WTC11 (cell line): ENCODE measurements around the gene FAM107A. TPM values are rescaled to one million over a fixed set of nuclear protein-coding genes. Genes with fewer than 3 reads are reported as not detected.

Experiments
- ATAC-seq: fragments of 200-7000 bp; cut with Tn5 transposase; 2 replicates; pipeline ENCODE4 v1.10.0; 2021; ENCODE audit warnings: mild to moderate bottlenecking, moderate library complexity
- CTCF ChIA-PET: fragments of 300-600 bp; sonication (Branson Sonifier 250); formaldehyde crosslinking; loops from one replicate; lab custom pipeline; 2021; ENCODE audit warnings: antibody characterized with exemption; lab: Charles Lee
- POLR2A ChIA-PET: fragments of 350-600 bp; sonication (Branson Sonifier 250); formaldehyde crosslinking; loops from one replicate; lab custom pipeline; 2021; ENCODE audit warnings: antibody characterized with exemption; lab: Charles Lee
- DNase-seq: peaks from one replicate; pipeline ENCODE4 v3.0.0; 2021; ENCODE audit warnings: low spot score
- H3K27ac Mint-ChIP-seq: 2 replicates; pipeline ENCODE4 v1.8.0; 2021; ENCODE audit warnings: mixed read lengths
- H3K27me3 Mint-ChIP-seq: 2 replicates; pipeline ENCODE4 v1.8.0; 2021; ENCODE audit warnings: low read depth, mild to moderate bottlenecking, moderate library complexity, mixed read lengths
- H3K36me3 Mint-ChIP-seq: 2 replicates; pipeline ENCODE4 v1.8.0; 2021; ENCODE audit warnings: mixed read lengths
- H3K4me1 Mint-ChIP-seq: 2 replicates; pipeline ENCODE4 v1.8.0; 2022; ENCODE audit warnings: mixed read lengths
- H3K4me3 Mint-ChIP-seq: 2 replicates; pipeline ENCODE4 v1.8.0; 2021; ENCODE audit warnings: mild to moderate bottlenecking, moderate library complexity, mixed read lengths
- H3K9me3 Mint-ChIP-seq: 2 replicates; pipeline ENCODE4 v1.8.0; 2021; ENCODE audit warnings: mixed read lengths
- ATF1 ChIP-seq: sonication (generic); formaldehyde crosslinking; IDR thresholded peaks from 2 replicates; pipeline ENCODE4 v1.8.1; 2023; ENCODE audit warnings: mild to moderate bottlenecking, moderate library complexity, missing genetic modification reagents
- ELF4 ChIP-seq: sonication (generic); formaldehyde crosslinking; IDR thresholded peaks from 2 replicates; pipeline ENCODE4 v1.8.1; 2022; ENCODE audit warnings: low read depth, mild to moderate bottlenecking, moderate library complexity, missing genetic modification reagents
- FOXJ3 ChIP-seq: sonication (generic); formaldehyde crosslinking; IDR thresholded peaks from 2 replicates; pipeline ENCODE4 v1.9.0; 2021; ENCODE audit warnings: missing genetic modification reagents, mild to moderate bottlenecking, borderline replicate concordance
- FOXK1 ChIP-seq: sonication (generic); formaldehyde crosslinking; IDR thresholded peaks from 2 replicates; pipeline ENCODE4 v1.8.0; 2022; ENCODE audit warnings: mild to moderate bottlenecking, moderate library complexity, missing genetic modification reagents
- GTF2I ChIP-seq: fragments of 250-450 bp; sonication (Bioruptor Pico); conservative IDR thresholded peaks from 2 replicates; pipeline ENCODE4 v1.4.0; 2021; ENCODE audit warnings: mild to moderate bottlenecking
- IRF2 ChIP-seq: sonication (generic); formaldehyde crosslinking; IDR thresholded peaks from 2 replicates; pipeline ENCODE4 v1.8.0; 2022; ENCODE audit warnings: low read depth, missing genetic modification reagents, borderline replicate concordance
- RELA ChIP-seq: sonication (generic); formaldehyde crosslinking; IDR thresholded peaks from 2 replicates; pipeline ENCODE4 v1.8.1; 2022; ENCODE audit warnings: missing genetic modification reagents, mild to moderate bottlenecking, borderline replicate concordance
- TP53 ChIP-seq: sonication (generic); formaldehyde crosslinking; IDR thresholded peaks from 2 replicates; pipeline ENCODE4 v1.8.1; 2023; ENCODE audit warnings: mild to moderate bottlenecking, missing genetic modification reagents
- ZNF121 ChIP-seq: sonication (generic); formaldehyde crosslinking; IDR thresholded peaks from 2 replicates; pipeline ENCODE4 v1.8.0; 2023; ENCODE audit warnings: missing genetic modification reagents
- ZNF263 ChIP-seq: sonication (generic); formaldehyde crosslinking; IDR thresholded peaks from 2 replicates; pipeline ENCODE4 v1.8.1; 2022; ENCODE audit warnings: low read depth, mild to moderate bottlenecking, moderate library complexity, missing genetic modification reagents
- ZNF317 ChIP-seq: sonication (generic); formaldehyde crosslinking; IDR thresholded peaks from 2 replicates; pipeline ENCODE4 v1.8.1; 2023; ENCODE audit warnings: low read depth, mild to moderate bottlenecking, moderate library complexity, missing genetic modification reagents, borderline replicate concordance
- ZNF671 ChIP-seq: fragments of 250-450 bp; sonication (Bioruptor Pico); IDR thresholded peaks from 2 replicates; pipeline ENCODE4 v1.8.0; 2021; ENCODE audit warnings: mild to moderate bottlenecking
- total RNA-seq: library from RNA; stranded (reverse); gene quantifications from 3 replicates; pipeline ENCODE4 v1.2.3, GENCODE V29; 2021
- TF ChIP-seq, protein P1 (sequence below): fragments of 200-600 bp; IDR thresholded peaks from 2 replicates; pipeline ENCODE4 v1.8.0; 2022; ENCODE audit warnings: antibody characterized with exemption
- TF ChIP-seq, protein P2 (sequence below): sonication (generic); formaldehyde crosslinking; IDR thresholded peaks from 2 replicates; pipeline ENCODE4 v1.8.1; 2023; ENCODE audit warnings: mild to moderate bottlenecking, moderate library complexity, missing genetic modification reagents
- TF ChIP-seq, protein P3 (sequence below): fragments of 250-450 bp; sonication (Bioruptor Pico); IDR thresholded peaks from 2 replicates; pipeline ENCODE4 v1.9.0; 2021; ENCODE audit warnings: mild to moderate bottlenecking, borderline replicate concordance
- TF ChIP-seq, protein P4 (sequence below): sonication (generic); formaldehyde crosslinking; conservative IDR thresholded peaks from 2 replicates; pipeline ENCODE4 v1.8.1; 2022; ENCODE audit warnings: mild to moderate bottlenecking, missing genetic modification reagents
- TF ChIP-seq, protein P5 (sequence below): sonication (generic); formaldehyde crosslinking; IDR thresholded peaks from 2 replicates; pipeline ENCODE4 v1.8.0; 2022; ENCODE audit warnings: mild to moderate bottlenecking, missing genetic modification reagents
- TF ChIP-seq, protein P6 (sequence below): sonication (generic); formaldehyde crosslinking; IDR thresholded peaks from 2 replicates; pipeline ENCODE4 v1.8.0; 2023; ENCODE audit warnings: missing genetic modification reagents, mild to moderate bottlenecking, borderline replicate concordance

FAM107A gene
- total RNA-seq, 1 experiment from 2014 or later = 0.31 TPM

DNA sequence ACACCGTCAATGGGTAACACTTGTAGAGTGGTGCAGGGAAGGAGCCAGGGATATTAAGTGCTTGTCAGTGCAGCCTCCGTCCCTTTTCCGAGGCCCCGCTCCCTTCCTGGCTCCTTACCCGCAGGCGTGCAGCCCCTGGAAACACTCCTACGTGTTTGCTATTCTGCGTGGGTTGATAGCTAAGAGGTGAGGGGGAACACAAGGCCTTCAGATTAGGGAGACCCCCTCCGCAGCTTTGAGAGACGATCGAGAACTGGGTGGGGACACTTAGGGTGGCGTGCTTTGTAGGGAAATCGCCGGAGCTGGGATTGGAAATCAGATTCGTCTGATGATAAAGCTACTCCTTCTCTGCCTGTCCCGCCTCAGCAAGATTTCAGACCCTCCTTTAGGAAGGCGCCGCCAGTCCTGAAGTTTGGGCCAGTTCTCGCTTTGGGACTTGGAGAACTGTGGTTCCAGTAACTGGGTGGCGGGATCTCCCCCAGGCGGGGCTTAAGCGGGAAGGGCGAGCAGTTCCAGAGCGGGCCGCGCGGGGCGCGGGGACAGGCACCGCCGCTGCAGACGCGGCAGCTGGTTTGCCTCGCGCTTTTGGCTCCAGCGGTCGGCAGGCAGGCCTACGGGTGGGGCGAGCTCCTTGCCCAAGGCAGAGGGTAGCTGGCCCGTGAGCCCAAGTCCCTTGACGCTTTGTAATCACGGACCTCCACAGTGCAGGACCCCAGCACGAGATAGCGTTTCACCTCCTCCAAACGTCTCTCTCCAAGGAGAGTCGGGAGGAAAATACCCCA lies 8.0 kb upstream of the FAM107A start:
- ATAC-seq (peak; percentile 82), DNase-seq (peak; percentile 90)
- peaks cover 40% of the 10 kb centered on the region for H3K4me1 Mint-ChIP-seq
- POLR2A ChIA-PET = interaction anchor here (1.0 to 1.2 kb wide), 2 partner anchors 19 to 24 kb away, joined by 4 to 5 read pairs; no protein-coding TSS in a partner anchor
- H3K27ac Mint-ChIP-seq = no peak overlapping the region
- CTCF ChIA-PET = interaction anchor here (0.9 to 3.2 kb wide), 16 partner anchors 8 to 279 kb away, joined by 3 to 27 read pairs (median 6); partner anchors contain the start of genes FAM107A, HTD2 and RPP14
- peak overlapping the region; percentile 63 for H3K4me3 Mint-ChIP-seq
- H3K9me3 Mint-ChIP-seq = no peaks in the 10 kb centered on the region
- TF ChIP-seq, protein P1, sequence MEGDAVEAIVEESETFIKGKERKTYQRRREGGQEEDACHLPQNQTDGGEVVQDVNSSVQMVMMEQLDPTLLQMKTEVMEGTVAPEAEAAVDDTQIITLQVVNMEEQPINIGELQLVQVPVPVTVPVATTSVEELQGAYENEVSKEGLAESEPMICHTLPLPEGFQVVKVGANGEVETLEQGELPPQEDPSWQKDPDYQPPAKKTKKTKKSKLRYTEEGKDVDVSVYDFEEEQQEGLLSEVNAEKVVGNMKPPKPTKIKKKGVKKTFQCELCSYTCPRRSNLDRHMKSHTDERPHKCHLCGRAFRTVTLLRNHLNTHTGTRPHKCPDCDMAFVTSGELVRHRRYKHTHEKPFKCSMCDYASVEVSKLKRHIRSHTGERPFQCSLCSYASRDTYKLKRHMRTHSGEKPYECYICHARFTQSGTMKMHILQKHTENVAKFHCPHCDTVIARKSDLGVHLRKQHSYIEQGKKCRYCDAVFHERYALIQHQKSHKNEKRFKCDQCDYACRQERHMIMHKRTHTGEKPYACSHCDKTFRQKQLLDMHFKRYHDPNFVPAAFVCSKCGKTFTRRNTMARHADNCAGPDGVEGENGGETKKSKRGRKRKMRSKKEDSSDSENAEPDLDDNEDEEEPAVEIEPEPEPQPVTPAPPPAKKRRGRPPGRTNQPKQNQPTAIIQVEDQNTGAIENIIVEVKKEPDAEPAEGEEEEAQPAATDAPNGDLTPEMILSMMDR = peak; percentile 56
- no peak for TF ChIP-seq FOXJ3
- TF ChIP-seq ATF1 (CRISPR knock-in tag) = no peak
- TF ChIP-seq, protein P2, sequence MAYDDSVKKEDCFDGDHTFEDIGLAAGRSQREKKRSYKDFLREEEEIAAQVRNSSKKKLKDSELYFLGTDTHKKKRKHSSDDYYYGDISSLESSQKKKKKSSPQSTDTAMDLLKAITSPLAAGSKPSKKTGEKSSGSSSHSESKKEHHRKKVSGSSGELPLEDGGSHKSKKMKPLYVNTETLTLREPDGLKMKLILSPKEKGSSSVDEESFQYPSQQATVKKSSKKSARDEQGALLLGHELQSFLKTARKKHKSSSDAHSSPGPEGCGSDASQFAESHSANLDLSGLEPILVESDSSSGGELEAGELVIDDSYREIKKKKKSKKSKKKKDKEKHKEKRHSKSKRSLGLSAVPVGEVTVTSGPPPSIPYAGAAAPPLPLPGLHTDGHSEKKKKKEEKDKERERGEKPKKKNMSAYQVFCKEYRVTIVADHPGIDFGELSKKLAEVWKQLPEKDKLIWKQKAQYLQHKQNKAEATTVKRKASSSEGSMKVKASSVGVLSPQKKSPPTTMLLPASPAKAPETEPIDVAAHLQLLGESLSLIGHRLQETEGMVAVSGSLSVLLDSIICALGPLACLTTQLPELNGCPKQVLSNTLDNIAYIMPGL (CRISPR knock-in tag) = 0 out of 2 replicates have a peak, but pooled peaks have one; percentile 36
- no peak for TF ChIP-seq ZNF317 (CRISPR knock-in tag)
- TF ChIP-seq ZNF263 = no peak
- TF ChIP-seq ZNF671 (CRISPR knock-in tag) = no peak
- no peak for TF ChIP-seq IRF2 (CRISPR knock-in tag)
- TF ChIP-seq, protein P3, sequence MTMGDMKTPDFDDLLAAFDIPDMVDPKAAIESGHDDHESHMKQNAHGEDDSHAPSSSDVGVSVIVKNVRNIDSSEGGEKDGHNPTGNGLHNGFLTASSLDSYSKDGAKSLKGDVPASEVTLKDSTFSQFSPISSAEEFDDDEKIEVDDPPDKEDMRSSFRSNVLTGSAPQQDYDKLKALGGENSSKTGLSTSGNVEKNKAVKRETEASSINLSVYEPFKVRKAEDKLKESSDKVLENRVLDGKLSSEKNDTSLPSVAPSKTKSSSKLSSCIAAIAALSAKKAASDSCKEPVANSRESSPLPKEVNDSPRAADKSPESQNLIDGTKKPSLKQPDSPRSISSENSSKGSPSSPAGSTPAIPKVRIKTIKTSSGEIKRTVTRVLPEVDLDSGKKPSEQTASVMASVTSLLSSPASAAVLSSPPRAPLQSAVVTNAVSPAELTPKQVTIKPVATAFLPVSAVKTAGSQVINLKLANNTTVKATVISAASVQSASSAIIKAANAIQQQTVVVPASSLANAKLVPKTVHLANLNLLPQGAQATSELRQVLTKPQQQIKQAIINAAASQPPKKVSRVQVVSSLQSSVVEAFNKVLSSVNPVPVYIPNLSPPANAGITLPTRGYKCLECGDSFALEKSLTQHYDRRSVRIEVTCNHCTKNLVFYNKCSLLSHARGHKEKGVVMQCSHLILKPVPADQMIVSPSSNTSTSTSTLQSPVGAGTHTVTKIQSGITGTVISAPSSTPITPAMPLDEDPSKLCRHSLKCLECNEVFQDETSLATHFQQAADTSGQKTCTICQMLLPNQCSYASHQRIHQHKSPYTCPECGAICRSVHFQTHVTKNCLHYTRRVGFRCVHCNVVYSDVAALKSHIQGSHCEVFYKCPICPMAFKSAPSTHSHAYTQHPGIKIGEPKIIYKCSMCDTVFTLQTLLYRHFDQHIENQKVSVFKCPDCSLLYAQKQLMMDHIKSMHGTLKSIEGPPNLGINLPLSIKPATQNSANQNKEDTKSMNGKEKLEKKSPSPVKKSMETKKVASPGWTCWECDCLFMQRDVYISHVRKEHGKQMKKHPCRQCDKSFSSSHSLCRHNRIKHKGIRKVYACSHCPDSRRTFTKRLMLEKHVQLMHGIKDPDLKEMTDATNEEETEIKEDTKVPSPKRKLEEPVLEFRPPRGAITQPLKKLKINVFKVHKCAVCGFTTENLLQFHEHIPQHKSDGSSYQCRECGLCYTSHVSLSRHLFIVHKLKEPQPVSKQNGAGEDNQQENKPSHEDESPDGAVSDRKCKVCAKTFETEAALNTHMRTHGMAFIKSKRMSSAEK = no peak
- 0 out of 2 replicates have a peak, but pooled peaks have one; percentile 63 for TF ChIP-seq TP53 (CRISPR knock-in tag)
- TF ChIP-seq ELF4 (CRISPR knock-in tag) = no peak
- TF ChIP-seq ZNF121 (CRISPR knock-in tag) = no peak
- TF ChIP-seq RELA (CRISPR knock-in tag) = no peak
- TF ChIP-seq, protein P4, sequence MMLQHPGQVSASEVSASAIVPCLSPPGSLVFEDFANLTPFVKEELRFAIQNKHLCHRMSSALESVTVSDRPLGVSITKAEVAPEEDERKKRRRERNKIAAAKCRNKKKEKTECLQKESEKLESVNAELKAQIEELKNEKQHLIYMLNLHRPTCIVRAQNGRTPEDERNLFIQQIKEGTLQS = no peak
- TF ChIP-seq, protein P5, sequence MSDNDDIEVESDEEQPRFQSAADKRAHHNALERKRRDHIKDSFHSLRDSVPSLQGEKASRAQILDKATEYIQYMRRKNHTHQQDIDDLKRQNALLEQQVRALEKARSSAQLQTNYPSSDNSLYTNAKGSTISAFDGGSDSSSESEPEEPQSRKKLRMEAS (CRISPR knock-in tag) = peak; percentile 57; the same call in 1 of the 2 replicates
- TF ChIP-seq, all 79 proteins: peak for 4
- H3K27me3 Mint-ChIP-seq = peaks cover 47% of the 10 kb centered on the region
- no peaks in the 10 kb centered on the region for H3K36me3 Mint-ChIP-seq

DNA sequence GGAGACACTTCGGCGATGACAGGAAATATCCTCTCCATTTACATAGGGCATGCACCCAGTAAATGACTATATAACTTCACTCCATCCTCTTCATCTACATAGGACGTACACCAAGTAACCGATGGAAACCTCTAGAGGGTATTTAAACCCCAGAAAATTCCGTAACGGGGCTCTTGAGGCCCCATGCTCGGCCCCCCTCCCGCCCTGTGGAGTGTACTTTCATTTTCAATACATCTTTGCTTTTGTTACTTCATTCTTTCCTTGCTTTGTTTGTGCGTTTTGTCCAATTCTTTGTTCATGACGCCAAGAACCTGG lies 7.5 kb upstream of the FAM107A start:
- ChIA-PET CTCF (interaction anchor here (0.9 to 3.2 kb wide), 15 partner anchors 8 to 278 kb away, joined by 3 to 27 read pairs (median 5); partner anchors contain the start of genes FAM107A, HTD2 and RPP14), POLR2A (interaction anchor here (1.2 kb wide), 1 partner anchor 18 kb away, joined by 5 read pairs; no protein-coding TSS in a partner anchor)
- no peak for ATAC-seq
- H3K36me3 Mint-ChIP-seq = no peaks in the 10 kb centered on the region
- DNase-seq = no peak
- peak overlapping the region; percentile 63 for H3K4me3 Mint-ChIP-seq
- H3K27me3 Mint-ChIP-seq = peaks cover 47% of the 10 kb centered on the region
- peaks cover 44% of the 10 kb centered on the region for H3K4me1 Mint-ChIP-seq
- H3K9me3 Mint-ChIP-seq = no peaks in the 10 kb centered on the region
- no peak overlapping the region for H3K27ac Mint-ChIP-seq
- no peak for TF ChIP-seq GTF2I (CRISPR knock-in tag)
- no peak for TF ChIP-seq FOXK1 (CRISPR knock-in tag)
- TF ChIP-seq, protein P2 (CRISPR knock-in tag) = no peak
- TF ChIP-seq, protein P6, sequence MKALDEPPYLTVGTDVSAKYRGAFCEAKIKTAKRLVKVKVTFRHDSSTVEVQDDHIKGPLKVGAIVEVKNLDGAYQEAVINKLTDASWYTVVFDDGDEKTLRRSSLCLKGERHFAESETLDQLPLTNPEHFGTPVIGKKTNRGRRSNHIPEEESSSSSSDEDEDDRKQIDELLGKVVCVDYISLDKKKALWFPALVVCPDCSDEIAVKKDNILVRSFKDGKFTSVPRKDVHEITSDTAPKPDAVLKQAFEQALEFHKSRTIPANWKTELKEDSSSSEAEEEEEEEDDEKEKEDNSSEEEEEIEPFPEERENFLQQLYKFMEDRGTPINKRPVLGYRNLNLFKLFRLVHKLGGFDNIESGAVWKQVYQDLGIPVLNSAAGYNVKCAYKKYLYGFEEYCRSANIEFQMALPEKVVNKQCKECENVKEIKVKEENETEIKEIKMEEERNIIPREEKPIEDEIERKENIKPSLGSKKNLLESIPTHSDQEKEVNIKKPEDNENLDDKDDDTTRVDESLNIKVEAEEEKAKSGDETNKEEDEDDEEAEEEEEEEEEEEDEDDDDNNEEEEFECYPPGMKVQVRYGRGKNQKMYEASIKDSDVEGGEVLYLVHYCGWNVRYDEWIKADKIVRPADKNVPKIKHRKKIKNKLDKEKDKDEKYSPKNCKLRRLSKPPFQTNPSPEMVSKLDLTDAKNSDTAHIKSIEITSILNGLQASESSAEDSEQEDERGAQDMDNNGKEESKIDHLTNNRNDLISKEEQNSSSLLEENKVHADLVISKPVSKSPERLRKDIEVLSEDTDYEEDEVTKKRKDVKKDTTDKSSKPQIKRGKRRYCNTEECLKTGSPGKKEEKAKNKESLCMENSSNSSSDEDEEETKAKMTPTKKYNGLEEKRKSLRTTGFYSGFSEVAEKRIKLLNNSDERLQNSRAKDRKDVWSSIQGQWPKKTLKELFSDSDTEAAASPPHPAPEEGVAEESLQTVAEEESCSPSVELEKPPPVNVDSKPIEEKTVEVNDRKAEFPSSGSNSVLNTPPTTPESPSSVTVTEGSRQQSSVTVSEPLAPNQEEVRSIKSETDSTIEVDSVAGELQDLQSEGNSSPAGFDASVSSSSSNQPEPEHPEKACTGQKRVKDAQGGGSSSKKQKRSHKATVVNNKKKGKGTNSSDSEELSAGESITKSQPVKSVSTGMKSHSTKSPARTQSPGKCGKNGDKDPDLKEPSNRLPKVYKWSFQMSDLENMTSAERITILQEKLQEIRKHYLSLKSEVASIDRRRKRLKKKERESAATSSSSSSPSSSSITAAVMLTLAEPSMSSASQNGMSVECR (CRISPR knock-in tag) = no peak
